Measurements from ENCODE around the gene AXL.

GRCh38 chr19:41269571-41269970 is 50.5 kb downstream of the AXL start:
- TF ChIP-seq CTCF (IDR thresholded peaks at IDR 0.05) (no peak), POLR2A (IDR thresholded peaks at IDR 0.05) (no peak)
